ENCODE measurements around the gene GABRB1.

Gene GABRB1

DNA sequence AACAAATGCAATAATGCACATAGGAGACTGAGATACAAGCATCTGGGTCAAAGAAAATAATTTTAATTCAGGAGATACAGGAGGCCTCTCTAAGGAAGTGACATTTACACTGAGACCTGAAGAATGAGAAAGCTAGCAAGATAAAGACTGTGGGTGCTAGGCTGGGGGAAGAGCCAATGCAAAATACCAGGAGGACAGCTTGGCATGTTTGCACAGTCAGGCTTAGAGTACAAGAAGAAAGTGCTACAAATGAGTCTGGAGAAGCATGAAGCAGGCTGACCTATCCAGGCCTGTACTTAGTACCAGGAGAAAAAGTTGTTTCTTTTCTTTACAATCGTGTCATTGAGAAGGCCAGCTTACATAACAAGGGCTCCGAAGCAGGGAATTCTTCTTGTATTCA is 56.9 kb downstream of the GABRB1 start (continued):
- TF ChIP-seq, protein P1, sequence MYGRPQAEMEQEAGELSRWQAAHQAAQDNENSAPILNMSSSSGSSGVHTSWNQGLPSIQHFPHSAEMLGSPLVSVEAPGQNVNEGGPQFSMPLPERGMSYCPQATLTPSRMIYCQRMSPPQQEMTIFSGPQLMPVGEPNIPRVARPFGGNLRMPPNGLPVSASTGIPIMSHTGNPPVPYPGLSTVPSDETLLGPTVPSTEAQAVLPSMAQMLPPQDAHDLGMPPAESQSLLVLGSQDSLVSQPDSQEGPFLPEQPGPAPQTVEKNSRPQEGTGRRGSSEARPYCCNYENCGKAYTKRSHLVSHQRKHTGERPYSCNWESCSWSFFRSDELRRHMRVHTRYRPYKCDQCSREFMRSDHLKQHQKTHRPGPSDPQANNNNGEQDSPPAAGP (tag by site-specific recombination; IDR thresholded peaks at IDR 0.05): no peak
- no peak for TF ChIP-seq ZNF169 (tag by site-specific recombination; IDR thresholded peaks at IDR 0.05)
- no peak for TF ChIP-seq SP3 (tag by site-specific recombination; IDR thresholded peaks at IDR 0.05)
- no peak for TF ChIP-seq ZBTB49 (tag by site-specific recombination; IDR thresholded peaks at IDR 0.05; ENCODE audit: low read depth)
- TF ChIP-seq ZNF221 (tag by site-specific recombination; IDR thresholded peaks at IDR 0.05; ENCODE audit: borderline replicate concordance): no peak
- TF ChIP-seq, protein P2, sequence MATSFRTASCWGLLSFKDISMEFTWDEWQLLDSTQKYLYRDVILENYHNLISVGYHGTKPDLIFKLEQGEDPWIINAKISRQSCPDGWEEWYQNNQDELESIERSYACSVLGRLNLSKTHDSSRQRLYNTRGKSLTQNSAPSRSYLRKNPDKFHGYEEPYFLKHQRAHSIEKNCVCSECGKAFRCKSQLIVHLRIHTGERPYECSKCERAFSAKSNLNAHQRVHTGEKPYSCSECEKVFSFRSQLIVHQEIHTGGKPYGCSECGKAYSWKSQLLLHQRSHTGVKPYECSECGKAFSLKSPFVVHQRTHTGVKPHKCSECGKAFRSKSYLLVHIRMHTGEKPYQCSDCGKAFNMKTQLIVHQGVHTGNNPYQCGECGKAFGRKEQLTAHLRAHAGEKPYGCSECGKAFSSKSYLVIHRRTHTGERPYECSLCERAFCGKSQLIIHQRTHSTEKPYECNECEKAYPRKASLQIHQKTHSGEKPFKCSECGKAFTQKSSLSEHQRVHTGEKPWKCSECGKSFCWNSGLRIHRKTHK (tag by site-specific recombination; IDR thresholded peaks at IDR 0.05): no peak
- TF ChIP-seq ZNF785 (tag by site-specific recombination; IDR thresholded peaks at IDR 0.05): no peak

GRCh38 chr4:47095884-47096283 is 64.5 kb downstream of the GABRB1 start:
- H3K36me3 ChIP-seq (ENCODE audit: control insufficient read depth in 2 of 2, insufficient read depth in 1 of 2, low read length in 2 of 2): no peaks in the 10 kb centered on the region
- H3K4me1 ChIP-seq (ENCODE audit: control insufficient read depth, insufficient read depth, low read length): no peaks in the 10 kb centered on the region
- TF ChIP-seq HOXC10 (CRISPR knock-in tag; IDR thresholded peaks at IDR 0.05): no peak
- TF ChIP-seq ZNF10 (tag by site-specific recombination; IDR thresholded peaks at IDR 0.05): no peak
- TF ChIP-seq SP2 (tag by site-specific recombination; IDR thresholded peaks at IDR 0.05): no peak
- no peak for TF ChIP-seq ZNF785 (tag by site-specific recombination; IDR thresholded peaks at IDR 0.05)
- POLR2A ChIA-PET: no interaction called here
- H3K27ac ChIP-seq (ENCODE audit: extremely low read depth, low read depth, low read length): no peak overlapping the region
- H3K9me3 ChIP-seq (ENCODE audit: control insufficient read depth, insufficient read depth, low read depth, low read length): no peaks in the 10 kb centered on the region
- H3K4me3 ChIP-seq (ENCODE audit: low read depth, low read length): no peak overlapping the region
- CTCF ChIA-PET: no interaction called here

DNA sequence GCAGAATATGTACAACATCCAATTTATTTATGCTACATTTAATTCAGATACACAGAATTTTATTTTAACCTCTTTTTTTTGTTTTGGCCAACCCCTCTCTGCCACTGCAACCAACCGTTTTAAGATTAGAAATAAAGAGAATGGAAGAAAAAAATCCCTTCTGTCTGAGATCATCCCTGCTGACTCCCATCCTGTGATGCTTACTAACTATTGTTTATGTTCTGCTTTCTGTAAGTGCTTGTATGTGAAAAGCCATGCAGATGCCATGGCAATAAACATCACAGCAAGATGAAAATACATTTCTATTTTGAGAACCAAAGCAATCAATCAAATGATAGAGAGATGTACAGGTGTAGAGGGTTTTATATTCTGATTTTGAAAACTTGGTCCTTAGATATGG is 70.1 kb downstream of the GABRB1 start:
- ChIA-PET POLR2A (no interaction called here), CTCF (interaction anchor here (0.7 kb wide), 1 partner anchor 22 kb away, joined by 3 read pairs; no protein-coding TSS in a partner anchor)
- Histone ChIP-seq H3K36me3 (ENCODE audit: control insufficient read depth in 2 of 2, insufficient read depth in 1 of 2, low read length in 2 of 2) (no peaks in the 10 kb centered on the region), H3K4me3 (ENCODE audit: low read depth, low read length) (no peak overlapping the region), H3K27ac (ENCODE audit: extremely low read depth, low read depth, low read length) (no peak overlapping the region), H3K4me1 (ENCODE audit: control insufficient read depth, insufficient read depth, low read length) (no peaks in the 10 kb centered on the region), H3K9me3 (ENCODE audit: control insufficient read depth, insufficient read depth, low read depth, low read length) (no peaks in the 10 kb centered on the region)
- TF ChIP-seq ZNF157 (tag by site-specific recombination; IDR thresholded peaks at IDR 0.05): no peak
- TF ChIP-seq ZNF76 (tag by site-specific recombination; IDR thresholded peaks at IDR 0.05; ENCODE audit: borderline replicate concordance, low read depth): no peak
- TF ChIP-seq ZNF292 (tag by site-specific recombination; IDR thresholded peaks at IDR 0.05; ENCODE audit: borderline replicate concordance, low read depth): no peak
- TF ChIP-seq ZNF776 (tag by site-specific recombination; IDR thresholded peaks at IDR 0.05; ENCODE audit: borderline replicate concordance): no peak
- no peak for TF ChIP-seq ZNF214 (tag by site-specific recombination; IDR thresholded peaks at IDR 0.05; ENCODE audit: borderline replicate concordance)
- TF ChIP-seq ZNF138 (tag by site-specific recombination; IDR thresholded peaks at IDR 0.05; ENCODE audit: borderline replicate concordance): no peak
- TF ChIP-seq, protein P1 (tag by site-specific recombination; IDR thresholded peaks at IDR 0.05): no peak
- TF ChIP-seq, protein P3, sequence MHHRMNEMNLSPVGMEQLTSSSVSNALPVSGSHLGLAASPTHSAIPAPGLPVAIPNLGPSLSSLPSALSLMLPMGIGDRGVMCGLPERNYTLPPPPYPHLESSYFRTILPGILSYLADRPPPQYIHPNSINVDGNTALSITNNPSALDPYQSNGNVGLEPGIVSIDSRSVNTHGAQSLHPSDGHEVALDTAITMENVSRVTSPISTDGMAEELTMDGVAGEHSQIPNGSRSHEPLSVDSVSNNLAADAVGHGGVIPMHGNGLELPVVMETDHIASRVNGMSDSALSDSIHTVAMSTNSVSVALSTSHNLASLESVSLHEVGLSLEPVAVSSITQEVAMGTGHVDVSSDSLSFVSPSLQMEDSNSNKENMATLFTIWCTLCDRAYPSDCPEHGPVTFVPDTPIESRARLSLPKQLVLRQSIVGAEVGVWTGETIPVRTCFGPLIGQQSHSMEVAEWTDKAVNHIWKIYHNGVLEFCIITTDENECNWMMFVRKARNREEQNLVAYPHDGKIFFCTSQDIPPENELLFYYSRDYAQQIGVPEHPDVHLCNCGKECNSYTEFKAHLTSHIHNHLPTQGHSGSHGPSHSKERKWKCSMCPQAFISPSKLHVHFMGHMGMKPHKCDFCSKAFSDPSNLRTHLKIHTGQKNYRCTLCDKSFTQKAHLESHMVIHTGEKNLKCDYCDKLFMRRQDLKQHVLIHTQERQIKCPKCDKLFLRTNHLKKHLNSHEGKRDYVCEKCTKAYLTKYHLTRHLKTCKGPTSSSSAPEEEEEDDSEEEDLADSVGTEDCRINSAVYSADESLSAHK (tag by site-specific recombination; IDR thresholded peaks at IDR 0.05): no peak
- no peak for TF ChIP-seq ZNF473 (tag by site-specific recombination; IDR thresholded peaks at IDR 0.05)
- TF ChIP-seq SP3 (tag by site-specific recombination; IDR thresholded peaks at IDR 0.05): no peak
- TF ChIP-seq ZFP3 (tag by site-specific recombination; IDR thresholded peaks at IDR 0.05; ENCODE audit: low read depth): no peak
- no peak for TF ChIP-seq HOXC10 (CRISPR knock-in tag; IDR thresholded peaks at IDR 0.05)
